Thymus (tissue), 11 donors: ENCODE data around the gene LCE7A. TPM values are rescaled to one million over a fixed set of nuclear protein-coding genes. Genes with fewer than 3 reads are reported as not detected.

ENCODE experiments used
- DNase-seq, 9 donors: peaks; one replicate each; pipeline ENCODE4 v3.0.0-alpha.2; 2013; ENCODE audit warnings: low spot score in 9 of 9, low read depth in 6 of 9, missing footprints in 1 of 9
- H3K27ac ChIP-seq, 2 donors: one replicate each; pipeline ENCODE4 v1.5.1; 2013; ENCODE audit warnings: control low read depth in 1 of 2, low read depth in 1 of 2, low read length in 1 of 2, mild to moderate bottlenecking in 1 of 2, moderate library complexity in 1 of 2
- H3K27me3 ChIP-seq, 2 donors: one replicate each; pipeline ENCODE4 v1.5.1; 2013; ENCODE audit warnings: low read length in 1 of 2; ENCODE audit not compliant: control insufficient read depth in 2 of 2, insufficient read depth in 1 of 2
- H3K36me3 ChIP-seq, 2 donors: one replicate each; pipeline ENCODE4 v1.5.1; 2013; ENCODE audit warnings: low read length in 1 of 2, mild to moderate bottlenecking in 1 of 2, moderate library complexity in 1 of 2; ENCODE audit not compliant: control insufficient read depth in 2 of 2, insufficient read depth in 2 of 2
- H3K4me1 ChIP-seq, 2 donors: one replicate each; pipeline ENCODE4 v1.5.1; 2013; ENCODE audit warnings: low read length in 2 of 2; ENCODE audit not compliant: control insufficient read depth in 2 of 2, insufficient read depth in 2 of 2
- H3K4me3 ChIP-seq, 2 donors: one replicate each; pipeline ENCODE4 v1.5.1; 2013; ENCODE audit warnings: low read length in 2 of 2, control low read depth in 1 of 2, mild to moderate bottlenecking in 1 of 2
- H3K9me3 ChIP-seq, 2 donors: one replicate each; pipeline ENCODE4 v1.5.1; 2013; ENCODE audit warnings: low read length in 1 of 2, mild to moderate bottlenecking in 1 of 2; ENCODE audit not compliant: control insufficient read depth in 2 of 2, insufficient read depth in 1 of 2
- WGBS: extraction: QIAGEN DNeasy Blood & Tissue Kit; methylation state at CpG from one replicate; pipeline ENCODE4 v1.1.7; 2013; 5-methylcytosine and 5-hydroxymethylcytosine counted together
- polyA plus RNA-seq: library from polyadenylated mRNA; stranded (reverse); fragments of 200-250 nt; gene quantifications from one replicate; pipeline ENCODE4 v1.2.3, GENCODE V29; 2013
- total RNA-seq: library from RNA; stranded (reverse); fragments of 120-200 nt; gene quantifications from one replicate; pipeline ENCODE4 v1.2.4, GENCODE V29; 2013
- donor health status: healthy.

The LCE7A gene
- total and polyA plus RNA-seq, 2 donors: 0.32 TPM; not detected in 1

DNA sequence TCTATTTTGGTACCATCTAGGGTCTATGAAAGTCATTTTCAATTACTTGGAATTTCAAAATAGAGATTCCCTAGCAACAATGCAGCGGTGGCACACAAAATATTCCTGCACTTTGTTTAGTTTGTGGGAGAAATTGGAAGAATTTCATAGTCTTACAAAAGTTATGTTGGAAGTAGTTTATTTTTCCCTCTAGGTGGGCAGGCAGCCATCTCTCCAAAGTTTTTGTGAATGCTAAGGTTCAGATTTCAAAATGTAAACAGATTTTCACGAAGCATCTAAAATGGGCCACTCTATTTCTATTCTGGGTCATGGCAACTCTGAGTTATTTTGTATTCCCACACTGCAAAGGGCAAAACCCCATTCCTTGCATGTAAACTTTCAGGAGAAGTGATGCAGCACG is 26.3 kb downstream of the LCE7A start:
- Histone ChIP-seq H3K36me3 (no peaks in the 10 kb centered on the region), H3K27ac (no peak overlapping the region), H3K4me3 (no peak overlapping the region), H3K27me3 (no peaks in the 10 kb centered on the region), H3K9me3 (no peaks in the 10 kb centered on the region), H3K4me1 (no peaks in the 10 kb centered on the region)
- DNase-seq: no peak
- 76% methylated on average over 3 of the region's 3 CpGs for WGBS

DNA sequence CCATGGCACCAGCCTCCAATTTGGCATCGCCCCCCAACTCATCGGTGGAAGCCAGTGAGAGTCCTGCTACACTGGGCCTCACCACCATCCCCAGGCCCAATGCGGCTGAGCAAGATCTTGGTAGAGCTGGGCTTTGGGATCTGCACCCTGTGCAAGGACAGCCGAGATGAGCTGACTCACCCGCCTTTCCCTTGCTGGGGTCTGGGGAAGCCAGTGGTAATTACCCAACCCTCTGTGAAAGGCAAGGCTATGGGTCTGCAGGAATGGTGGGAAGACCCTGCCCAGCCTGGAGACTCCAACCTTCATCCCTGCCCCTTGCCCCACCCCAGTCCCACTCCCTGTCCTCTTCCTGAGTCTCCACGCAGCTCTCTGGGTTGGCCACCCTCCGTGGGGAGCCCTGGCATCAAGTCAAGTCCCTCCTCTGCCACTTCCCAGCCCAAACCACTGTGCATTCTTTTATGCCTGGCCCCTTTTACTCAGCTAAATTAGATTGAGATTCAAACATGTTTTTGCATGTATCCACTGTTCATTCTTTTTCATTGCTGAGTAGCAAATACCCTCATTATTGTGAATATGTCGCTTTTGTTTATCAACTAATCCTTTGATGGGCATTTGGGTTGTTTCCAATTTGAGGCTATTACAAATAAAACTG is 27.1 kb downstream of the LCE7A start:
- no peak overlapping the region for H3K27ac ChIP-seq
- H3K9me3 ChIP-seq: no peaks in the 10 kb centered on the region
- H3K4me3 ChIP-seq: no peak overlapping the region
- H3K4me1 ChIP-seq: no peaks in the 10 kb centered on the region
- no peaks in the 10 kb centered on the region for H3K36me3 ChIP-seq
- no peak for DNase-seq
- H3K27me3 ChIP-seq: no peaks in the 10 kb centered on the region
- WGBS: 75% methylated on average over 8 of the region's 8 CpGs

DNA sequence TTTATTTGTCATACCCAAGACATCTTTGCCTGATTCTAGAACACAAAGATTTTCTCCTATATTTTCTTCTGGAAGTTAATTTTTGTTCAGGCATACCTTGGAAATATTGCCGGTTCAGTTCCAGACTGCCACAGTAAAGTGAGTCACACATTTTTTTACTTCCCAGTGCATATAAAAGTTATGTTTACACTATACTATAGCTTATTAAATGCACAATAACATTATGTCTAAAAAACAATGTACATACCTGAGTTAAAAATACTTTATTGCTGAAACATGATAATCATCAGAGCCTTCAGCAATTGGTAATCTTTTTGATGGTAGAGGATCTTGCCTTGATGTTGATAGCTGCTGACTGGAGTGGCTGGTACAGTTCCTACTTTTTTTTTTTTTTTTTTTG is 28.3 kb downstream of the LCE7A start:
- H3K27ac ChIP-seq: no peak overlapping the region
- H3K4me3 ChIP-seq: no peak overlapping the region
- DNase-seq: no peak
- H3K9me3 ChIP-seq: no peaks in the 10 kb centered on the region
- H3K4me1 ChIP-seq: no peaks in the 10 kb centered on the region
- H3K27me3 ChIP-seq: no peaks in the 10 kb centered on the region
- 97% methylated on average over 1 of the region's 1 CpG for WGBS
- H3K36me3 ChIP-seq: no peaks in the 10 kb centered on the region

DNA sequence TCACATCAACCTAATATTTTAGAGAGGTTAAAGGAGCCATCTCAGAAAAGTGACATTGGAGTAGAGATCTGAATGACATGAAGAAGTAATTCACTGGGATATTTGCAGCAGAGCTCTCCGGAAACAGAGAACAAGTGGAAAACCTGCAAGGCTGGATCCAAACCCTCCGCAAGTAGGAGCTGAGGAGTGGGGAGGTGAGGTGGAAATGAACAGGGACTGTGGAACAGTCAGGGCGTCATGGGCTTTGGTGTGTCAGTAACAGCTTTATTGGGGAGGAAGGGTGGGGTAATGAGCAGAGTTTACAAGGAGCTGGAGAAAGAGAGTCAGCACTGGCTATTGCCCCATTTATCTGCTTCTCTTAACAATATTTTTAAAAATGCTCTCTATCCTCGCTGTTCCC is 39.2 kb downstream of the LCE7A start:
- DNase-seq: no peak
- H3K9me3 ChIP-seq: no peaks in the 10 kb centered on the region
- H3K4me1 ChIP-seq: no peaks in the 10 kb centered on the region
- WGBS: 86% methylated on average over 4 of the region's 4 CpGs
- H3K36me3 ChIP-seq: no peaks in the 10 kb centered on the region
- no peaks in the 10 kb centered on the region for H3K27me3 ChIP-seq
- H3K27ac ChIP-seq: no peak overlapping the region
- no peak overlapping the region for H3K4me3 ChIP-seq

DNA sequence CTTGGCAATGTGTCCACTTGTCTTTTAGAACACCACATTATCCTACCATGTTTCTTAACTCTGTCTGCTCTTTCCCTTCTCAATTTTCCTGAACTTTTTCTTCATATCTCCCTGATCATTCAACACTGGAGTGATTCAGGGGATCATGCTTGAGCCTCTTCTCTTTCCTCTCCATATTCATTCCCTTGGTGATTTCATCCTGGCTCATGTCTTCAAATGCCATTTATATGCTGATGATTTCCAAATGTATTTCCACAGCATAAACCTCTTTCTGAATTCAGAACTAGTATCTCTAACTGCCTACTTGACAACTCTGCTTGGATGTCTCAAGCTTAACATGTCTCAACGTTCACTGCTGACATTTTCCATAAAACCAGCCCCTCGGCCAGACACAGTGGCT is 40.1 kb downstream of the LCE7A start:
- H3K27me3 ChIP-seq: no peaks in the 10 kb centered on the region
- WGBS: 86% methylated on average over 2 of the region's 2 CpGs
- no peak overlapping the region for H3K4me3 ChIP-seq
- no peaks in the 10 kb centered on the region for H3K4me1 ChIP-seq
- no peak for DNase-seq
- H3K36me3 ChIP-seq: no peaks in the 10 kb centered on the region
- no peak overlapping the region for H3K27ac ChIP-seq
- no peaks in the 10 kb centered on the region for H3K9me3 ChIP-seq

DNA sequence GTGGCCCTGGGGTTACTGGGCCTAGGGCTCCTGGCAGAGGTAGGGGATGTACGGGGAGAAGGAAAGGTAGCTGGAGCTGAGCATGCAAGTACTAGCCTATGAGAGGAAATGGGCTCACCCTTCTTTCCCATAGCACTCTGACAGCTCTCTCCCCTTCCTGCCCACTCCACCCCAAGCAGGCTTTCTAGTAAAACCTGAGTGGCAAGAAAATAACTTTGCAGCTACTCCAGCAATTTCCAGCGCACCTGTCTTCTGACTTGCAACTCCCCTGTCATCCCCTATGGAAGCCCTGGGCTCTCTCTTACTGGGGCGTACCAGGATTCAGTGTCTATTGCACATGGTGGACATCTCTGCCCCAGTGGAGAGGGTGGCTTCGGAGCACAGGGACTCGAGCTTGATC is 41.8 kb downstream of the LCE7A start:
- 79% methylated on average over 5 of the region's 5 CpGs for WGBS
- H3K27me3 ChIP-seq: no peaks in the 10 kb centered on the region
- H3K9me3 ChIP-seq: no peaks in the 10 kb centered on the region
- H3K27ac ChIP-seq: no peak overlapping the region
- H3K4me1 ChIP-seq: no peaks in the 10 kb centered on the region
- no peaks in the 10 kb centered on the region for H3K36me3 ChIP-seq
- no peak overlapping the region for H3K4me3 ChIP-seq
- no peak for DNase-seq

DNA sequence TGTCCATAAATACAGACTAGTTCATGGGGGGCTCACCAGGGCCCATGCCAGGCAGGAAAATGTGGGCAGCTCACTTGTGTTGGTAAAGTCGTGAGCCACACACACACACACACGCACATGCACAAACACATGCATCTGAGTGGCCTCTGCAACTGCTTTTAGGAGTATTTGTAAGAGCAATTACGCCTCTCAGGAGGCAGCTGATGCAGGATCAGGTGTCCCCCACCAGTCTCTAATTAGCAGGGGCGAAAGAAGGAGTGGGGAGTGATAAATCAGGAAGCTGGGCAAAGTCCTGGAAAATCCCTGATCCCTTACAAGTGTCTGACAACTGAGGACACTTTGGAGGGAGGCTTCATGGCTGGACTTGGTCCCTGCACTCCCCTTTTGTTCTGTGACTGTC is 42.8 kb downstream of the LCE7A start:
- Histone ChIP-seq H3K9me3 (no peaks in the 10 kb centered on the region), H3K4me1 (no peaks in the 10 kb centered on the region), H3K27me3 (no peaks in the 10 kb centered on the region), H3K36me3 (no peaks in the 10 kb centered on the region), H3K4me3 (no peak overlapping the region), H3K27ac (no peak overlapping the region)
- 68% methylated on average over 4 of the region's 4 CpGs for WGBS
- DNase-seq: no peak

DNA sequence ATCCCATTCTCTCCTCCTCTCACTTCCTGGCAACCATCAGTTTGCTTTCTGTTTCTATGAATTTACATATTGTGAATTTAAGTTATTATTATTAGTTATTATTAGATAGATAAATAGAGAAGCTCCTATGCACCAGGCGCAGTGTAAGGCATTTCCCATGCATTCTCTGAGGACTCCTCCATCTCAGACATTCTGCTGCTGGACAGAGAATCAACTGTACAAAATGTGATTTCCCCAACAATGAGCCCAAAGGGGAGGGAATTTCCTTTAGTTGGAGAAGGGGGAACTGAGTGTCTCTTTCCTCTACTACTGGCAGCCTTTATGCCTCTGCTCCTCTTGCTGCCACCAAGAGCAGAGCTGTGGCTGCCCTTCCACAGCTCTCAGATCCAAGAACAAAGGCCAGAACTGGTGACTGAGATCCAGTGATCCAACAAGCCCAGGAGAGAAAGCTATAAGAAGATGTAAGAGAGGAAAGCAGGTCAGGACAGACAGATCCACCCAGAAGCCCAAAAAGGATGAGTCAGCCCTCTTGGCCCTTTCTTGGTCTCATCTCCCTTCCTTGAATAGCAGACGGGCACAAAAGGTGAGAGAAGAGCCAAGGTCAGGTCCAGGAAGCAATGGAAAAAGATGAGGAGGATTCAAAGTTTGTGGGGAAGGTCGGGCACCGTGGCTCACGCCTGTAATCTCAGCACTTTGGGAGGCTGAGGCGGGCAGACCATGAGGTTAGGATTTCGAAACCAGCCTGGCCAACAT is 45.1 kb downstream of the LCE7A start:
- Histone ChIP-seq H3K27me3 (no peaks in the 10 kb centered on the region), H3K27ac (no peak overlapping the region), H3K9me3 (no peaks in the 10 kb centered on the region), H3K36me3 (no peaks in the 10 kb centered on the region), H3K4me3 (no peak overlapping the region), H3K4me1 (no peaks in the 10 kb centered on the region)
- 90% methylated on average over 7 of the region's 7 CpGs for WGBS
- DNase-seq: no peak

DNA sequence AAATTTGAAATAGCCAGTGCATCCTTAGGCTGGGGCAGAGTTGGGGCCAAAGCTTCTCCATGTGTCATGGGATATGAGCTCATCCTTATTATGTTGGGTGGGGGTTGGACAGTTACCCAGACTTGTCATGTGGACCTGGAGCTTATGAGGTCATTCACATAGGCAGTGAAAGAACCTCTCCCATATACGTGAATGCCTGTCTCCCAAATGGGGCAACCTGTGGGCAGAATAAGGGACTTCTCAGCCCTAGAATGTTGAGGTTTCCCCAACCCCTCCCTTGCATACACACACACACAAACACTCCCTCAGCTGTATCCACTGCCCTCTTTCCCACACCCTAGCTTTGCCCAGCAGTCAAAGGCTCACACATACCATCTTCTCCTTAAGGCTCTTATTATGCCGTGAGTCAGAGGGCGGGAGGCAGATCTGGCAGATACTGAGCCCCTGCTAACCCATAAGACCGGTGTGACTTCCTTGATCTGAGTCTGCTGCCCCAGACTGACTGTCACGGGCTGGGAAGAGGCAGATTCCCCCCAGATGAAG is 46.3 kb downstream of the LCE7A start:
- Histone ChIP-seq H3K27me3 (no peaks in the 10 kb centered on the region), H3K4me1 (no peaks in the 10 kb centered on the region), H3K36me3 (no peaks in the 10 kb centered on the region), H3K27ac (no peak overlapping the region), H3K9me3 (no peaks in the 10 kb centered on the region), H3K4me3 (no peak overlapping the region)
- WGBS: 83% methylated on average over 5 of the region's 5 CpGs
- DNase-seq: no peak
